K562 (cell line): ENCODE results near the gene PSMD2. TPM values are rescaled to one million over a fixed set of nuclear protein-coding genes. Genes with fewer than 3 reads are reported as not detected.

ENCODE experiments used
- ARID2 ChIP-seq: fragments of 450-650 bp; IDR thresholded peaks from 2 replicates; pipeline ENCODE4 v1.6.1; 2017; ENCODE audit warnings: antibody characterized with exemption, mild to moderate bottlenecking
- FOXA1 ChIP-seq: fragments of 450-650 bp; IDR thresholded peaks from 2 replicates; pipeline ENCODE4 v1.6.1; 2016; ENCODE audit warnings: mild to moderate bottlenecking, borderline replicate concordance
- POLR2G ChIP-seq: fragments of 200-400 bp; formaldehyde crosslinking; IDR thresholded peaks from 2 replicates; pipeline ENCODE4 v1.6.1; 2017; ENCODE audit warnings: low read depth, mild to moderate bottlenecking, antibody characterized with exemption, low read length, moderate library complexity
- RAD21 ChIP-seq, 2 experiments: fragments of 250-450 bp in 1 of 2; fragments of 450-650 bp in 1 of 2; sonication (Bioruptor Pico) in 1 of 2; formaldehyde crosslinking in 1 of 2; IDR thresholded peaks in 1 of 2; conservative IDR thresholded peaks in 1 of 2; 2 replicates each; pipeline versions ENCODE4 v1.4.0 to v1.8.0; 2020 to 2022; ENCODE audit warnings: mild to moderate bottlenecking in 2 of 2, moderate library complexity in 1 of 2
- SRF ChIP-seq, 2 experiments: fragments of 250-450, 450-650 bp in 1 of 2; sonication (Bioruptor Pico) in 1 of 2; sonication (generic) in 1 of 2; formaldehyde crosslinking; IDR thresholded peaks; 2 replicates each; pipeline versions ENCODE4 v1.5.0 to v1.5.1; 2020 to 2022; ENCODE audit warnings: mild to moderate bottlenecking in 1 of 2, missing genetic modification reagents in 1 of 2
- ZFP36 ChIP-seq: fragments of 150-350 bp; IDR thresholded peaks from 2 replicates; pipeline ENCODE4 v1.6.1; 2018; ENCODE audit warnings: low read length, low read depth; ENCODE audit not compliant: partially characterized antibody
- polyA plus RNA-seq, 8 experiments: library from polyadenylated mRNA; depleted of rRNA in 4 of 8; stranded (reverse) in 5 of 8; unstranded in 3 of 8; fragments of >200 nt; fragmentation: Nextera tagmentation in 2 of 8; fragmentation: Illumina TruSeq in 1 of 8; extraction: Ambion mirVana in 2 of 8; extraction: Trizol in 1 of 8; gene quantifications; 2 replicates each; pipeline versions ENCODE4 v1.2.1 to v1.2.3, GENCODE V29; 2011 to 2014; ENCODE audit warnings: inconsistent platforms in 1 of 8, missing spikeins in 1 of 8
- total RNA-seq, 7 experiments: library from RNA; depleted of rRNA in 6 of 7; stranded (reverse); fragments of >200 nt in 6 of 7; fragmentation: Illumina TruSeq in 2 of 7; extraction: Trizol in 2 of 7; gene quantifications; 2 replicates each; pipeline versions ENCODE4 v1.2.1 to v1.2.3, GENCODE V29; 2011 to 2021; ENCODE audit warnings: low replicate concordance in 1 of 7
- TF ChIP-seq, protein P1 (sequence below): fragments of 450-650 bp; IDR thresholded peaks from 2 replicates; pipeline ENCODE4 v1.6.1; 2016; ENCODE audit warnings: low read depth
- TF ChIP-seq, protein P2 (sequence below): fragments of 250-450 bp; sonication (Bioruptor Pico); IDR thresholded peaks from 2 replicates; pipeline ENCODE4 v1.4.0; 2020
- TF ChIP-seq, protein P3 (sequence below): fragments of 250-450 bp; sonication (Bioruptor Pico); IDR thresholded peaks from 2 replicates; pipeline ENCODE4 v1.6.1; 2021; ENCODE audit warnings: mild to moderate bottlenecking
- TF ChIP-seq, protein P4 (sequence below): fragments of 250-450 bp; sonication (Bioruptor Pico); IDR thresholded peaks from 2 replicates; pipeline ENCODE4 v1.8.0; 2022; ENCODE audit warnings: inconsistent platforms, mild to moderate bottlenecking, moderate library complexity, borderline replicate concordance

Gene PSMD2
- total and polyA plus RNA-seq, 9 of the 15 experiments (the other 6 are each of a cell fraction or from before 2014, with no cell fraction given) = 152 to 484 (median 295) TPM

DNA sequence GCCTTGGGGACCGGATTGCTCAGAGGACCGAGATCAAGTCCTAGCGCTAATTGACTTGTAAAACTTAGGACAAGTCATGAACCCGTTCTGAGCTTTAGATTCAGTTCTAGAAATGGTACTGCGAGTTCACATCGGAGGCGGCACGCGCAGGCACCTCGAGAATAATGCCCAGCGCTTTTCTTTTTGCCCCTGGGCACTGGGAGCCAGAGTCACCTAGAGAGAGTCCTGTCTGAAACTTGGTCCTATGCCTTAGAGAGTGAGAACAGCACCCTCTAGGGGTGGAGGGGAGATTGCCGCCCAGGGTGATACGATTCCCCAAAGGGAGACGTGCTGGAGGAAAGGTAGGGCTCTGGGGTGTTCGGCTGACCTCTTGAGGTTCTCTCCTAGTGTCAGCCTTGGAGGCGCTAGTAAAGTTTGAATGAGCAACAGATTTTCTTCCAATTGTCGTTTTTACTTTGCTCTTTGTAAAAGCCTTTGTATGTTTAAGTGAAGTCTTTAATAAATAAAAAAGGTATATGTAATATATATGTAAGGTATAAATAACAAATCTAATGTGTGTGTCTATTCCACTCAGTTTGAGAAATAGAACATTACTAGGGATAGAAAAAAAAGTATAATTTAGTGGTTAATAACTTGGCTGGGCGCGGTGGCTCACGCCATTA, 48.7 kb upstream of the PSMD2 start (continued):
- TF ChIP-seq, protein P1, sequence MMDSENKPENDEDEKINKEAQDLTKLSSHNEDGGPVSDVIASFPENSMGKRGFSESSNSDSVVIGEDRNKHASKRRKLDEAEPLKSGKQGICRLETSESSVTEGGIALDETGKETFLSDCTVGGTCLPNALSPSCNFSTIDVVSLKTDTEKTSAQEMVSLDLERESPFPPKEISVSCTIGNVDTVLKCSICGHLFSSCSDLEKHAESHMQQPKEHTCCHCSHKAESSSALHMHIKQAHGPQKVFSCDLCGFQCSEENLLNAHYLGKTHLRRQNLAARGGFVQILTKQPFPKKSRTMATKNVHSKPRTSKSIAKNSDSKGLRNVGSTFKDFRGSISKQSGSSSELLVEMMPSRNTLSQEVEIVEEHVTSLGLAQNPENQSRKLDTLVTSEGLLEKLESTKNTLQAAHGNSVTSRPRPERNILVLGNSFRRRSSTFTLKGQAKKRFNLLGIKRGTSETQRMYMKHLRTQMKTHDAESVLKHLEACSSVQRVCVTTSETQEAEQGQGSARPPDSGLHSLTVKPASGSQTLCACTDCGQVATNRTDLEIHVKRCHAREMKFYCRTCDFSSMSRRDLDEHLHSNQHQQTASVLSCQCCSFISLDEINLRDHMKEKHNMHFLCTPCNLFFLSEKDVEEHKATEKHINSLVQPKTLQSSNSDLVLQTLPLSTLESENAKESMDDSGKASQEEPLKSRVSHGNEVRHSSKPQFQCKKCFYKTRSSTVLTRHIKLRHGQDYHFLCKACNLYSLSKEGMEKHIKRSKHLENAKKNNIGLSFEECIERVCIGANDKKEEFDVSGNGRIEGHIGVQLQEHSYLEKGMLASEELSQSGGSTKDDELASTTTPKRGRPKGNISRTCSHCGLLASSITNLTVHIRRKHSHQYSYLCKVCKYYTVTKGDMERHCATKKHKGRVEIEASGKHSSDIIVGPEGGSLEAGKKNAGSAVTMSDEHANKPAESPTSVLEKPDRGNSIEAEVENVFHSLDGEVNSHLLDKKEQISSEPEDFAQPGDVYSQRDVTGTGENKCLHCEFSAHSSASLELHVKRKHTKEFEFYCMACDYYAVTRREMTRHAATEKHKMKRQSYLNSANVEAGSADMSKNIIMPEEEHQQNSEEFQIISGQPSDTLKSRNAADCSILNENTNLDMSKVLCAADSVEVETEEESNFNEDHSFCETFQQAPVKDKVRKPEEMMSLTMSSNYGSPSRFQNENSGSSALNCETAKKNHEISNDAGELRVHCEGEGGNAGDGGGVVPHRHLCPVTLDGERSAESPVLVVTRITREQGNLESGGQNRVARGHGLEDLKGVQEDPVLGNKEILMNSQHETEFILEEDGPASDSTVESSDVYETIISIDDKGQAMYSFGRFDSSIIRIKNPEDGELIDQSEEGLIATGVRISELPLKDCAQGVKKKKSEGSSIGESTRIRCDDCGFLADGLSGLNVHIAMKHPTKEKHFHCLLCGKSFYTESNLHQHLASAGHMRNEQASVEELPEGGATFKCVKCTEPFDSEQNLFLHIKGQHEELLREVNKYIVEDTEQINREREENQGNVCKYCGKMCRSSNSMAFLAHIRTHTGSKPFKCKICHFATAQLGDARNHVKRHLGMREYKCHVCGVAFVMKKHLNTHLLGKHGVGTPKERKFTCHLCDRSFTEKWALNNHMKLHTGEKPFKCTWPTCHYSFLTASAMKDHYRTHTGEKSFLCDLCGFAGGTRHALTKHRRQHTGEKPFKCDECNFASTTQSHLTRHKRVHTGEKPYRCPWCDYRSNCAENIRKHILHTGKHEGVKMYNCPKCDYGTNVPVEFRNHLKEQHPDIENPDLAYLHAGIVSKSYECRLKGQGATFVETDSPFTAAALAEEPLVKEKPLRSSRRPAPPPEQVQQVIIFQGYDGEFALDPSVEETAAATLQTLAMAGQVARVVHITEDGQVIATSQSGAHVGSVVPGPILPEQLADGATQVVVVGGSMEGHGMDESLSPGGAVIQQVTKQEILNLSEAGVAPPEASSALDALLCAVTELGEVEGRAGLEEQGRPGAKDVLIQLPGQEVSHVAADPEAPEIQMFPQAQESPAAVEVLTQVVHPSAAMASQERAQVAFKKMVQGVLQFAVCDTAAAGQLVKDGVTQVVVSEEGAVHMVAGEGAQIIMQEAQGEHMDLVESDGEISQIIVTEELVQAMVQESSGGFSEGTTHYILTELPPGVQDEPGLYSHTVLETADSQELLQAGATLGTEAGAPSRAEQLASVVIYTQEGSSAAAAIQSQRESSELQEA = no peak
- TF ChIP-seq, protein P2, sequence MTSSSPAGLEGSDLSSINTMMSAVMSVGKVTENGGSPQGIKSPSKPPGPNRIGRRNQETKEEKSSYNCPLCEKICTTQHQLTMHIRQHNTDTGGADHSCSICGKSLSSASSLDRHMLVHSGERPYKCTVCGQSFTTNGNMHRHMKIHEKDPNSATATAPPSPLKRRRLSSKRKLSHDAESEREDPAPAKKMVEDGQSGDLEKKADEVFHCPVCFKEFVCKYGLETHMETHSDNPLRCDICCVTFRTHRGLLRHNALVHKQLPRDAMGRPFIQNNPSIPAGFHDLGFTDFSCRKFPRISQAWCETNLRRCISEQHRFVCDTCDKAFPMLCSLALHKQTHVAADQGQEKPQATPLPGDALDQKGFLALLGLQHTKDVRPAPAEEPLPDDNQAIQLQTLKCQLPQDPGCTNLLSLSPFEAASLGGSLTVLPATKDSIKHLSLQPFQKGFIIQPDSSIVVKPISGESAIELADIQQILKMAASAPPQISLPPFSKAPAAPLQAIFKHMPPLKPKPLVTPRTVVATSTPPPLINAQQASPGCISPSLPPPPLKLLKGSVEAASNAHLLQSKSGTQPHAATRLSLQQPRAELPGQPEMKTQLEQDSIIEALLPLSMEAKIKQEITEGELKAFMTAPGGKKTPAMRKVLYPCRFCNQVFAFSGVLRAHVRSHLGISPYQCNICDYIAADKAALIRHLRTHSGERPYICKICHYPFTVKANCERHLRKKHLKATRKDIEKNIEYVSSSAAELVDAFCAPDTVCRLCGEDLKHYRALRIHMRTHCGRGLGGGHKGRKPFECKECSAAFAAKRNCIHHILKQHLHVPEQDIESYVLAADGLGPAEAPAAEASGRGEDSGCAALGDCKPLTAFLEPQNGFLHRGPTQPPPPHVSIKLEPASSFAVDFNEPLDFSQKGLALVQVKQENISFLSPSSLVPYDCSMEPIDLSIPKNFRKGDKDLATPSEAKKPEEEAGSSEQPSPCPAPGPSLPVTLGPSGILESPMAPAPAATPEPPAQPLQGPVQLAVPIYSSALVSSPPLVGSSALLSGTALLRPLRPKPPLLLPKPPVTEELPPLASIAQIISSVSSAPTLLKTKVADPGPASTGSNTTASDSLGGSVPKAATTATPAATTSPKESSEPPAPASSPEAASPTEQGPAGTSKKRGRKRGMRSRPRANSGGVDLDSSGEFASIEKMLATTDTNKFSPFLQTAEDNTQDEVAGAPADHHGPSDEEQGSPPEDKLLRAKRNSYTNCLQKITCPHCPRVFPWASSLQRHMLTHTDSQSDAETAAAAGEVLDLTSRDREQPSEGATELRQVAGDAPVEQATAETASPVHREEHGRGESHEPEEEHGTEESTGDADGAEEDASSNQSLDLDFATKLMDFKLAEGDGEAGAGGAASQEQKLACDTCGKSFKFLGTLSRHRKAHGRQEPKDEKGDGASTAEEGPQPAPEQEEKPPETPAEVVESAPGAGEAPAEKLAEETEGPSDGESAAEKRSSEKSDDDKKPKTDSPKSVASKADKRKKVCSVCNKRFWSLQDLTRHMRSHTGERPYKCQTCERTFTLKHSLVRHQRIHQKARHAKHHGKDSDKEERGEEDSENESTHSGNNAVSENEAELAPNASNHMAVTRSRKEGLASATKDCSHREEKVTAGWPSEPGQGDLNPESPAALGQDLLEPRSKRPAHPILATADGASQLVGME (CRISPR knock-in tag) = no peak
- TF ChIP-seq, protein P3, sequence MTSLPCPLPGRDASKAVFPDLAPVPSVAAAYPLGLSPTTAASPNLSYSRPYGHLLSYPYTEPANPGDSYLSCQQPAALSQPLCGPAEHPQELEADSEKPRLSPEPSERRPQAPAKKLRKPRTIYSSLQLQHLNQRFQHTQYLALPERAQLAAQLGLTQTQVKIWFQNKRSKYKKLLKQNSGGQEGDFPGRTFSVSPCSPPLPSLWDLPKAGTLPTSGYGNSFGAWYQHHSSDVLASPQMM (CRISPR knock-in tag) = no peak
- TF ChIP-seq RAD21 (CRISPR knock-in tag; conservative IDR thresholded peaks at IDR 0.05 in 1 of 2, IDR thresholded peaks at IDR 0.05 in 1 of 2) = peak; percentile 63 to 74
- TF ChIP-seq POLR2G = no peak
- TF ChIP-seq FOXA1 = no peak
- peak; percentile 43 for TF ChIP-seq ZFP36
- no peak for TF ChIP-seq ARID2
- 0 out of 4 replicates have a peak, but pooled peaks of 1 of the 2 experiments have one; percentile 36 for TF ChIP-seq SRF (CRISPR knock-in tag; IDR thresholded peaks at IDR 0.05)
- TF ChIP-seq, protein P4, sequence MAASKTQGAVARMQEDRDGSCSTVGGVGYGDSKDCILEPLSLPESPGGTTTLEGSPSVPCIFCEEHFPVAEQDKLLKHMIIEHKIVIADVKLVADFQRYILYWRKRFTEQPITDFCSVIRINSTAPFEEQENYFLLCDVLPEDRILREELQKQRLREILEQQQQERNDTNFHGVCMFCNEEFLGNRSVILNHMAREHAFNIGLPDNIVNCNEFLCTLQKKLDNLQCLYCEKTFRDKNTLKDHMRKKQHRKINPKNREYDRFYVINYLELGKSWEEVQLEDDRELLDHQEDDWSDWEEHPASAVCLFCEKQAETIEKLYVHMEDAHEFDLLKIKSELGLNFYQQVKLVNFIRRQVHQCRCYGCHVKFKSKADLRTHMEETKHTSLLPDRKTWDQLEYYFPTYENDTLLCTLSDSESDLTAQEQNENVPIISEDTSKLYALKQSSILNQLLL (CRISPR knock-in tag) = no peak
